ENCODE measurements around the gene MFSD6L.

The MFSD6L gene

GRCh38 chr17:8803531-8804420, 4.6 kb upstream of the MFSD6L start:
- no peaks in the 10 kb centered on the region for H3K79me2 ChIP-seq (ENCODE audit: insufficient read depth, low read length)
- no peak overlapping the region for H3K9ac ChIP-seq (ENCODE audit: low read length)
- no peaks in the 10 kb centered on the region for H3K4me1 ChIP-seq (ENCODE audit: insufficient read depth, low read length, severe bottlenecking)
- H2AFZ ChIP-seq (ENCODE audit: low read length) = no peak overlapping the region
- no peaks in the 10 kb centered on the region for H3F3A ChIP-seq (ENCODE audit: insufficient read depth, low read length)
- H3K4me3 ChIP-seq (ENCODE audit: low read depth, low read length, poor library complexity, severe bottlenecking) = no peak overlapping the region
- H3K27ac ChIP-seq (ENCODE audit: low read depth, low read length, poor library complexity, severe bottlenecking) = no peak overlapping the region
- no peaks in the 10 kb centered on the region for H3K27me3 ChIP-seq (ENCODE audit: insufficient read depth, low read length)
- H4K20me1 ChIP-seq (ENCODE audit: insufficient read depth, low read length) = no peaks in the 10 kb centered on the region
- no peaks in the 10 kb centered on the region for H3K36me3 ChIP-seq (ENCODE audit: insufficient read depth, low read length)
- no peak overlapping the region for H3K4me2 ChIP-seq (ENCODE audit: low read length)
- TF ChIP-seq EZH2 (IDR thresholded peaks at IDR 0.05; ENCODE audit: borderline replicate concordance, low read length) (no peak), CTCF (IDR thresholded peaks at IDR 0.05; ENCODE audit: low read length) (peak; percentile 13; the same call in 1 of the 2 replicates)
- H3K9me3 ChIP-seq (ENCODE audit: low read length) = no peaks in the 10 kb centered on the region
- H3K9me2 ChIP-seq (ENCODE audit: low read depth, low read length) = no peaks in the 10 kb centered on the region

GRCh38 chr17:8801135-8801840, 2.1 kb upstream of the MFSD6L start:
- Histone ChIP-seq H3K27me3 (ENCODE audit: insufficient read depth, low read length) (no peaks in the 10 kb centered on the region), H3K9me3 (ENCODE audit: low read length) (no peaks in the 10 kb centered on the region), H3K4me3 (ENCODE audit: low read depth, low read length, poor library complexity, severe bottlenecking) (no peak overlapping the region), H2AFZ (ENCODE audit: low read length) (no peak overlapping the region), H3K27ac (ENCODE audit: low read depth, low read length, poor library complexity, severe bottlenecking) (no peak overlapping the region), H3K36me3 (ENCODE audit: insufficient read depth, low read length) (no peaks in the 10 kb centered on the region), H3K9ac (ENCODE audit: low read length) (no peak overlapping the region), H3K9me2 (ENCODE audit: low read depth, low read length) (no peaks in the 10 kb centered on the region), H4K20me1 (ENCODE audit: insufficient read depth, low read length) (no peaks in the 10 kb centered on the region), H3K79me2 (ENCODE audit: insufficient read depth, low read length) (no peaks in the 10 kb centered on the region), H3F3A (ENCODE audit: insufficient read depth, low read length) (no peaks in the 10 kb centered on the region), H3K4me2 (ENCODE audit: low read length) (no peak overlapping the region), H3K4me1 (ENCODE audit: insufficient read depth, low read length, severe bottlenecking) (no peaks in the 10 kb centered on the region)
- TF ChIP-seq CTCF (IDR thresholded peaks at IDR 0.05; ENCODE audit: low read length) (no peak), EZH2 (IDR thresholded peaks at IDR 0.05; ENCODE audit: borderline replicate concordance, low read length) (no peak)

- no peak overlapping the region for H3K9ac ChIP-seq (ENCODE audit: low read length)
Measured at GRCh38 chr17:8800656-8801055, 1.5 kb upstream of the MFSD6L start.

More at GRCh38 chr17:8800656-8801055, 1.5 kb upstream of the MFSD6L start:
- H2AFZ ChIP-seq (ENCODE audit: low read length) = no peak overlapping the region
- no peaks in the 10 kb centered on the region for H3F3A ChIP-seq (ENCODE audit: insufficient read depth, low read length)
- no peak overlapping the region for H3K4me3 ChIP-seq (ENCODE audit: low read depth, low read length, poor library complexity, severe bottlenecking)
- H3K36me3 ChIP-seq (ENCODE audit: insufficient read depth, low read length) = no peaks in the 10 kb centered on the region
- no peak overlapping the region for H3K27ac ChIP-seq (ENCODE audit: low read depth, low read length, poor library complexity, severe bottlenecking)
- H3K9me2 ChIP-seq (ENCODE audit: low read depth, low read length) = no peaks in the 10 kb centered on the region
- no peaks in the 10 kb centered on the region for H3K9me3 ChIP-seq (ENCODE audit: low read length)
- H3K4me2 ChIP-seq (ENCODE audit: low read length) = no peak overlapping the region
- H3K27me3 ChIP-seq (ENCODE audit: insufficient read depth, low read length) = no peaks in the 10 kb centered on the region
- TF ChIP-seq CTCF (IDR thresholded peaks at IDR 0.05; ENCODE audit: low read length) = no peak
- no peak for TF ChIP-seq EZH2 (IDR thresholded peaks at IDR 0.05; ENCODE audit: borderline replicate concordance, low read length)
- no peaks in the 10 kb centered on the region for H3K79me2 ChIP-seq (ENCODE audit: insufficient read depth, low read length)
- no peaks in the 10 kb centered on the region for H4K20me1 ChIP-seq (ENCODE audit: insufficient read depth, low read length)
- H3K4me1 ChIP-seq (ENCODE audit: insufficient read depth, low read length, severe bottlenecking) = no peaks in the 10 kb centered on the region
